Stimulated activated memory B cell treated with anti-CD40 and anti-IgM and Interleukin-4, amounts not matched to agents 10 μg/mL and 1 μg/mL and 100 μg/mL, for 72 hours (primary cell): ENCODE results near the gene PCNP.
"Not testable (repeated sequence)": the region's sequence is repeated elsewhere in the genome, so short reads cannot be mapped to it uniquely, and the experiment has no call there.

Experiments used
- ATAC-seq: fragments of 150-1000 bp; cut with Tn5 transposase; 2 replicates; pipeline ENCODE4 v1.10.0; 2021
- H3K27ac Mint-ChIP-seq: one replicate; pipeline ENCODE4 v1.8.0; 2022; ENCODE audit warnings: mild to moderate bottlenecking, mixed read lengths
- H3K27me3 Mint-ChIP-seq: one replicate; pipeline ENCODE4 v1.8.0; 2022; ENCODE audit warnings: mixed read lengths
- H3K36me3 Mint-ChIP-seq: one replicate; pipeline ENCODE4 v1.8.0; 2022; ENCODE audit warnings: mixed read lengths
- H3K4me1 Mint-ChIP-seq: one replicate; pipeline ENCODE4 v1.8.0; 2022; ENCODE audit warnings: mixed read lengths
- H3K4me3 Mint-ChIP-seq: one replicate; pipeline ENCODE4 v1.8.0; 2022; ENCODE audit warnings: mild to moderate bottlenecking, moderate library complexity, mixed read lengths
- H3K9me3 Mint-ChIP-seq: one replicate; pipeline ENCODE4 v1.8.0; 2022; ENCODE audit warnings: mixed read lengths

Gene PCNP

GRCh38 chr3:101611023-101611422 is 37.0 kb downstream of the PCNP start:
- peak; percentile 67 for ATAC-seq
- Mint-ChIP-seq H3K9me3 (no peaks in the 10 kb centered on the region), H3K27ac (no peak overlapping the region)

GRCh38 chr3:101613014-101613413 is 39.0 kb downstream of the PCNP start:
- peak overlapping the region; percentile 86 for H3K27ac Mint-ChIP-seq
- H3K4me3 Mint-ChIP-seq = not testable (repeated sequence)

More at GRCh38 chr3:101611023-101611422, 37.0 kb downstream of the PCNP start:
- Mint-ChIP-seq H3K36me3 (no peaks in the 10 kb centered on the region), H3K4me3 (no peak overlapping the region), H3K27me3 (no peaks in the 10 kb centered on the region), H3K4me1 (peaks cover 18% of the 10 kb centered on the region)

GRCh38 chr3:101615525-101615924 is 41.5 kb downstream of the PCNP start:
- no peak overlapping the region for H3K27ac Mint-ChIP-seq
- H3K4me1 Mint-ChIP-seq = peaks cover 18% of the 10 kb centered on the region
- no peaks in the 10 kb centered on the region for H3K27me3 Mint-ChIP-seq
- H3K4me3 Mint-ChIP-seq = no peak overlapping the region
- ATAC-seq = no peak
- H3K9me3 Mint-ChIP-seq = no peaks in the 10 kb centered on the region
- H3K36me3 Mint-ChIP-seq = no peaks in the 10 kb centered on the region

More at GRCh38 chr3:101613014-101613413, 39.0 kb downstream of the PCNP start:
- H3K27me3 Mint-ChIP-seq, H3K9me3 Mint-ChIP-seq, H3K36me3 Mint-ChIP-seq, ATAC-seq: not testable (repeated sequence)
- peaks cover 18% of the 10 kb centered on the region for H3K4me1 Mint-ChIP-seq

- Mint-ChIP-seq H3K4me1 (peaks cover 12% of the 10 kb centered on the region), H3K36me3 (no peaks in the 10 kb centered on the region), H3K9me3 (no peaks in the 10 kb centered on the region), H3K4me3 (no peak overlapping the region), H3K27me3 (no peaks in the 10 kb centered on the region), H3K27ac (no peak overlapping the region)
- ATAC-seq = no peak
Measured at GRCh38 chr3:101617478-101617877, 43.5 kb downstream of the PCNP start.

GRCh38 chr3:101618726-101619125 is 44.7 kb downstream of the PCNP start:
- H3K9me3 Mint-ChIP-seq = no peaks in the 10 kb centered on the region
- H3K4me3 Mint-ChIP-seq = no peak overlapping the region
- no peaks in the 10 kb centered on the region for H3K36me3 Mint-ChIP-seq
- no peak for ATAC-seq
- no peak overlapping the region for H3K27ac Mint-ChIP-seq
- no peaks in the 10 kb centered on the region for H3K27me3 Mint-ChIP-seq
- H3K4me1 Mint-ChIP-seq = peaks cover under 1% of the 10 kb centered on the region

GRCh38 chr3:101619734-101620133 is 45.8 kb downstream of the PCNP start:
- ATAC-seq = no peak
- peaks cover under 1% of the 10 kb centered on the region for H3K9me3 Mint-ChIP-seq

GRCh38 chr3:101623656-101624055 is 49.7 kb downstream of the PCNP start:
- H3K27me3 Mint-ChIP-seq = no peaks in the 10 kb centered on the region
- peaks cover 6% of the 10 kb centered on the region for H3K9me3 Mint-ChIP-seq
- no peak for ATAC-seq
- H3K27ac Mint-ChIP-seq = no peak overlapping the region
- peaks cover 14% of the 10 kb centered on the region for H3K36me3 Mint-ChIP-seq
- no peaks in the 10 kb centered on the region for H3K4me1 Mint-ChIP-seq
- no peak overlapping the region for H3K4me3 Mint-ChIP-seq

More at GRCh38 chr3:101619734-101620133, 45.8 kb downstream of the PCNP start:
- no peaks in the 10 kb centered on the region for H3K27me3 Mint-ChIP-seq
- no peaks in the 10 kb centered on the region for H3K4me1 Mint-ChIP-seq
- H3K36me3 Mint-ChIP-seq = peaks cover 2% of the 10 kb centered on the region
- no peak overlapping the region for H3K27ac Mint-ChIP-seq
- no peak overlapping the region for H3K4me3 Mint-ChIP-seq

GRCh38 chr3:101624857-101625256 is 50.9 kb downstream of the PCNP start:
- H3K9me3 Mint-ChIP-seq = peaks cover 6% of the 10 kb centered on the region
- H3K27me3 Mint-ChIP-seq = no peaks in the 10 kb centered on the region
- ATAC-seq = no peak
- H3K36me3 Mint-ChIP-seq = peaks cover 14% of the 10 kb centered on the region
- H3K4me1 Mint-ChIP-seq = no peaks in the 10 kb centered on the region
- no peak overlapping the region for H3K27ac Mint-ChIP-seq
- no peak overlapping the region for H3K4me3 Mint-ChIP-seq

GRCh38 chr3:101625879-101626278 is 51.9 kb downstream of the PCNP start:
- peaks cover 6% of the 10 kb centered on the region for H3K9me3 Mint-ChIP-seq
- no peaks in the 10 kb centered on the region for H3K27me3 Mint-ChIP-seq
- H3K4me3 Mint-ChIP-seq = no peak overlapping the region
- H3K27ac Mint-ChIP-seq = no peak overlapping the region
- H3K4me1 Mint-ChIP-seq = no peaks in the 10 kb centered on the region
- ATAC-seq = no peak
- H3K36me3 Mint-ChIP-seq = peaks cover 14% of the 10 kb centered on the region

GRCh38 chr3:101629219-101629618 is 55.2 kb downstream of the PCNP start:
- no peak overlapping the region for H3K4me3 Mint-ChIP-seq
- no peaks in the 10 kb centered on the region for H3K4me1 Mint-ChIP-seq
- H3K36me3 Mint-ChIP-seq = peaks cover 14% of the 10 kb centered on the region
- H3K27me3 Mint-ChIP-seq = no peaks in the 10 kb centered on the region
- no peak overlapping the region for H3K27ac Mint-ChIP-seq
- H3K9me3 Mint-ChIP-seq = peaks cover 6% of the 10 kb centered on the region
- ATAC-seq = no peak

GRCh38 chr3:101631098-101631796 is 57.3 kb downstream of the PCNP start:
- Mint-ChIP-seq H3K36me3 (no peaks in the 10 kb centered on the region), H3K4me3 (no peak overlapping the region), H3K27me3 (no peaks in the 10 kb centered on the region), H3K4me1 (peaks cover 2% of the 10 kb centered on the region), H3K9me3 (no peaks in the 10 kb centered on the region), H3K27ac (no peak overlapping the region)
- no peak for ATAC-seq

GRCh38 chr3:101631959-101632358 is 58.0 kb downstream of the PCNP start:
- not testable (repeated sequence) for H3K9me3 Mint-ChIP-seq, H3K4me3 Mint-ChIP-seq, H3K36me3 Mint-ChIP-seq, H3K27ac Mint-ChIP-seq, H3K27me3 Mint-ChIP-seq, ATAC-seq, H3K4me1 Mint-ChIP-seq

GRCh38 chr3:101632586-101632985 is 58.6 kb downstream of the PCNP start:
- H3K27me3 Mint-ChIP-seq = no peaks in the 10 kb centered on the region
- peaks cover 6% of the 10 kb centered on the region for H3K4me1 Mint-ChIP-seq
- no peak overlapping the region for H3K27ac Mint-ChIP-seq
- no peak for ATAC-seq
- H3K36me3 Mint-ChIP-seq = no peaks in the 10 kb centered on the region
- H3K4me3 Mint-ChIP-seq = no peak overlapping the region
- H3K9me3 Mint-ChIP-seq = no peaks in the 10 kb centered on the region

- no peaks in the 10 kb centered on the region for H3K27me3 Mint-ChIP-seq
- no peak for ATAC-seq
- no peaks in the 10 kb centered on the region for H3K36me3 Mint-ChIP-seq
- no peak overlapping the region for H3K27ac Mint-ChIP-seq
- H3K9me3 Mint-ChIP-seq = no peaks in the 10 kb centered on the region
- H3K4me1 Mint-ChIP-seq = peaks cover 6% of the 10 kb centered on the region
- H3K4me3 Mint-ChIP-seq = no peak overlapping the region
Measured at GRCh38 chr3:101633186-101633585, 59.2 kb downstream of the PCNP start.

GRCh38 chr3:101634591-101635196 is 60.7 kb downstream of the PCNP start:
- Mint-ChIP-seq H3K4me1 (peaks cover 6% of the 10 kb centered on the region), H3K27me3 (no peaks in the 10 kb centered on the region), H3K27ac (no peak overlapping the region), H3K4me3 (no peak overlapping the region), H3K36me3 (no peaks in the 10 kb centered on the region), H3K9me3 (no peaks in the 10 kb centered on the region)
- ATAC-seq = no peak

GRCh38 chr3:101635345-101635744 is 61.4 kb downstream of the PCNP start:
- Mint-ChIP-seq H3K27ac (no peak overlapping the region), H3K4me3 (no peak overlapping the region)
- ATAC-seq = no peak

More at GRCh38 chr3:101635345-101635744, 61.4 kb downstream of the PCNP start:
- no peaks in the 10 kb centered on the region for H3K36me3 Mint-ChIP-seq
- H3K9me3 Mint-ChIP-seq = no peaks in the 10 kb centered on the region
- no peaks in the 10 kb centered on the region for H3K27me3 Mint-ChIP-seq
- H3K4me1 Mint-ChIP-seq = peaks cover 6% of the 10 kb centered on the region
